NCI-H345 treated with DMSO at 0.1 percent for 48 hours (cell line): ENCODE data around the gene PAPSS1.

Experiments
- DNase-seq: peaks from one replicate; lab custom pipeline; 2025; ENCODE audit not compliant: unreplicated experiment; lab: John Stamatoyannopoulos, UW

Gene PAPSS1

DNA sequence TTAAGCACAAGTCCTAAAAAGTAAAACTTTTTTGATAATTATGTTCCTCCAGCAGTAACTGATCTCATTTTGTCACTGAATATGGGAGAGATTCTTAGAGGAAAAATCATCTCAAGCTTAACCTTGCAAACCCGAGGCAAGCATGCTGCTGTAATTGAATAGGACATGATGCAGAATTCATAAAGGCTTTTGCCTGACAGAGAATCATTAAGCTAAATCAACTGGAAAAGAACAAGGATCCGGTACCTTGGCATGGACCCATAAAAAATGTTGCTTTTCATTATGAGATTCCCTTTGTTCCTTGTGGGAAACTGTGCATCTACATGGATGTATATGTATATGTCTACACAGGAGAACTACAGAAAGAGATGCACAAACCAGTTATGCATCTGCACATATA lies 149.1 kb downstream of the PAPSS1 start:
- DNase-seq = no peak

GRCh38 chr4:107564326-107564725 lies 155.7 kb downstream of the PAPSS1 start:
- no peak for DNase-seq
